ENCODE data around the gene NOC2L. TPM values are rescaled to one million over a fixed set of nuclear protein-coding genes. Genes with fewer than 3 reads are reported as not detected.

NOC2L gene
- total RNA-seq, 1 experiment from 2014 or later: 93.4 TPM

- ChIA-PET CTCF (interaction anchor here (0.5 to 1.4 kb wide), 5 partner anchors 9 to 428 kb away, joined by 3 to 4 read pairs (median 4); no protein-coding TSS in a partner anchor), POLR2A (no interaction called here)
- TF ChIP-seq, protein P1, sequence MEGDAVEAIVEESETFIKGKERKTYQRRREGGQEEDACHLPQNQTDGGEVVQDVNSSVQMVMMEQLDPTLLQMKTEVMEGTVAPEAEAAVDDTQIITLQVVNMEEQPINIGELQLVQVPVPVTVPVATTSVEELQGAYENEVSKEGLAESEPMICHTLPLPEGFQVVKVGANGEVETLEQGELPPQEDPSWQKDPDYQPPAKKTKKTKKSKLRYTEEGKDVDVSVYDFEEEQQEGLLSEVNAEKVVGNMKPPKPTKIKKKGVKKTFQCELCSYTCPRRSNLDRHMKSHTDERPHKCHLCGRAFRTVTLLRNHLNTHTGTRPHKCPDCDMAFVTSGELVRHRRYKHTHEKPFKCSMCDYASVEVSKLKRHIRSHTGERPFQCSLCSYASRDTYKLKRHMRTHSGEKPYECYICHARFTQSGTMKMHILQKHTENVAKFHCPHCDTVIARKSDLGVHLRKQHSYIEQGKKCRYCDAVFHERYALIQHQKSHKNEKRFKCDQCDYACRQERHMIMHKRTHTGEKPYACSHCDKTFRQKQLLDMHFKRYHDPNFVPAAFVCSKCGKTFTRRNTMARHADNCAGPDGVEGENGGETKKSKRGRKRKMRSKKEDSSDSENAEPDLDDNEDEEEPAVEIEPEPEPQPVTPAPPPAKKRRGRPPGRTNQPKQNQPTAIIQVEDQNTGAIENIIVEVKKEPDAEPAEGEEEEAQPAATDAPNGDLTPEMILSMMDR (IDR thresholded peaks at IDR 0.05; ENCODE audit: insufficient read depth in 1 of 2, low read depth in 1 of 2, low read length in 1 of 2, severe bottlenecking in 1 of 2, unreplicated experiment in 1 of 2): no peak
- Mint-ChIP-seq H3K36me3 (ENCODE audit: insufficient read depth, unreplicated experiment) (peaks cover 28% of the 10 kb centered on the region), H3K4me1 (ENCODE audit: low read depth, unreplicated experiment) (no peaks in the 10 kb centered on the region), H3K4me3 (ENCODE audit: unreplicated experiment) (no peak overlapping the region), H3K9me3 (ENCODE audit: unreplicated experiment) (no peaks in the 10 kb centered on the region), H3K27me3 (ENCODE audit: insufficient read depth, unreplicated experiment) (peaks cover 3% of the 10 kb centered on the region), H3K27ac (ENCODE audit: unreplicated experiment) (no peak overlapping the region)
- Histone ChIP-seq H3K4me1 (peaks cover 20% of the 10 kb centered on the region), H3K36me3 (ENCODE audit: control insufficient read depth, insufficient read depth, low read length) (no peaks in the 10 kb centered on the region; the same call in 1 of the 2 replicates), H3K4me3 (ENCODE audit: low read depth, low read length) (peak overlapping the region; percentile 31), H3K27me3 (replicated peaks; ENCODE audit: control insufficient read depth, insufficient read depth, low read length) (peaks cover 4% of the 10 kb centered on the region; the same call in 1 of the 2 replicates), H3K9me3 (no peaks in the 10 kb centered on the region)
- BruUV-seq (replicated peaks): no TSS peak
- no peak for DNase-seq
- intact Hi-C loops (cut with micrococcal nuclease; ENCODE audit: unreplicated experiment): no loop called here
These were observed 16.6 kb downstream of the NOC2L start for GRCh38 chr1:942411-942821.

DNA sequence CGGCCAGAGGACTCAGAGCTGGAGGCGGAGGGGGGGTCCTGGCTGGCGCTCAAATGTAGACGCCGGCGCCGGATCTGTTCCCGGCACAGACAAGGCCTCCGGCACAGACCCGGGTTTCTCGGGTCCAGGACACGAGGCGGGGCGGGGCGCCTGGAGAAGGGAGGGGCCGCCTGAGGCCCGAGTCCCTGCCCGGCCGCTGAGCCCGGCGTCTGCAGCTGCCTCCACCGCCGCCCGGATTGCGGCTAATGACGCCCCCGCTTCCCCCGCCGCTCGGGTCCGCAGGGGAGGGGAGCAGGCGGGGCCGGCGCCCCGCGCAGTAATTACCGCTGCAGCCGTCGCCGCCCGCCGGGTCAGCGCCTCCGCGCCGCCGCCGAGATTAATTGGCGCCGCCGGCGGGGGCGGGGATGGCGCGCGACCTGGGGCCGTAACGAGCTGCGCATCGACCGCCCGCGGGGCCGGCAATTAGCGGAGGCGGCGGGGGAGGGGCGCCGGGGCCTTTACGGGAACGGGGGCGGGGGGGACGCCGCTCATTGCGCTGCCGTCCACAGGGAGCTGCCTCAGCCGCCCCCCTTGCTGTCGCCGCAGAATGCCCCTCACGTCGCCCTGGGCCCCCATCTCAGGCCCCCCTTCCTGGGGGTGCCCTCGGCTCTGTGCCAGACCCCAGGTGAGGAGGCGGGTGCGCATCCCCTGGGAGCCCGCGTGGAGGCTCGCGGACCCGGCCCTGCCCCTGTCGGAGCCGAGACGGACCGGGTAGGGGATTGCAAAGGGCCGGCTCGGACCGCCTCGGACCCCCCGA is 17.3 kb downstream of the NOC2L start:
- peak overlapping the region; percentile 68 for H3K4me3 Mint-ChIP-seq (ENCODE audit: unreplicated experiment)
- POLR2A ChIA-PET: no interaction called here
- peaks cover 3% of the 10 kb centered on the region for H3K27me3 Mint-ChIP-seq (ENCODE audit: insufficient read depth, unreplicated experiment)
- H3K27ac Mint-ChIP-seq (ENCODE audit: unreplicated experiment): no peak overlapping the region
- H3K36me3 ChIP-seq (ENCODE audit: control insufficient read depth, insufficient read depth, low read length): no peaks in the 10 kb centered on the region
- no TSS peak for BruUV-seq (replicated peaks)
- H3K27me3 ChIP-seq (replicated peaks; ENCODE audit: control insufficient read depth, insufficient read depth, low read length): peaks cover 4% of the 10 kb centered on the region; the same call in 1 of the 2 replicates
- intact Hi-C loops (cut with micrococcal nuclease; ENCODE audit: unreplicated experiment): no loop called here
- H3K9me3 ChIP-seq: no peaks in the 10 kb centered on the region
- peak overlapping the region; percentile 31 for H3K4me3 ChIP-seq (ENCODE audit: low read depth, low read length)
- H3K36me3 Mint-ChIP-seq (ENCODE audit: insufficient read depth, unreplicated experiment): peaks cover 28% of the 10 kb centered on the region
- DNase-seq: peak; percentile 65 to 70
- peaks cover 20% of the 10 kb centered on the region for H3K4me1 ChIP-seq
- TF ChIP-seq, protein P1 (IDR thresholded peaks at IDR 0.05; ENCODE audit: insufficient read depth in 1 of 2, low read depth in 1 of 2, low read length in 1 of 2, severe bottlenecking in 1 of 2, unreplicated experiment in 1 of 2): no peak
- no peaks in the 10 kb centered on the region for H3K9me3 Mint-ChIP-seq (ENCODE audit: unreplicated experiment)
- no peaks in the 10 kb centered on the region for H3K4me1 Mint-ChIP-seq (ENCODE audit: low read depth, unreplicated experiment)
- CTCF ChIA-PET: interaction anchor here (0.6 to 1.4 kb wide), 3 partner anchors 8 to 429 kb away, joined by 3 to 4 read pairs (median 4); no protein-coding TSS in a partner anchor

DNA sequence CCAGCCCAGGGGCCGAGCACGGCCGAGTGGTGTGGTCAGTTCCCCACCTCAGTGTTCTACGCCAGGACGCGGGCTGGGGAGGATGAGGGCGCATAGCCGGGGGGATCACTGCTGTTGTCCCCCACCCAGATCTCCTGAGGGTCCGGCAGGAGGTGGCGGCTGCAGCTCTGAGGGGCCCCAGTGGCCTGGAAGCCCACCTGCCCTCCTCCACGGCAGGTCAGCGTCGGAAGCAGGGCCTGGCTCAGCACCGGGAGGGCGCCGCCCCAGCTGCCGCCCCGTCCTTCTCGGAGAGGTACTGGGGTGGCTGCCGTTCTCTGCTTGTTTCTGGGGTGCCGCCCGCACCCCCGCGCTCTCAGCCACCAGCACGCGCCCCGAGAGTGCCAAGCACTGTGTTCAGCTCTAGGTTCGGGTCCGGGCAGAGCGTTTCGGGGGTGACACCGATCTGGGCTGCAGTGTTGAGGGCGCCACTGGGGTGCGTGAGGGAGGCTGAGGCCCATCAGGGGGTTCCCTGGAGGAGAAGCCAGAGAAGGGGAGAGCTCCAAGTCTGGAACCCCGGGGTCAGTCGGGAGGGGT is 18.0 kb downstream of the NOC2L start:
- H3K4me3 Mint-ChIP-seq (ENCODE audit: unreplicated experiment): peak overlapping the region; percentile 68
- Histone ChIP-seq H3K4me1 (peaks cover 20% of the 10 kb centered on the region), H3K9me3 (no peaks in the 10 kb centered on the region), H3K4me3 (ENCODE audit: low read depth, low read length) (peak overlapping the region; percentile 31), H3K27me3 (replicated peaks; ENCODE audit: control insufficient read depth, insufficient read depth, low read length) (peaks cover 4% of the 10 kb centered on the region; the same call in 1 of the 2 replicates), H3K36me3 (ENCODE audit: control insufficient read depth, insufficient read depth, low read length) (no peaks in the 10 kb centered on the region)
- peaks cover 28% of the 10 kb centered on the region for H3K36me3 Mint-ChIP-seq (ENCODE audit: insufficient read depth, unreplicated experiment)
- peaks cover 3% of the 10 kb centered on the region for H3K27me3 Mint-ChIP-seq (ENCODE audit: insufficient read depth, unreplicated experiment)
- DNase-seq: no peak
- no peaks in the 10 kb centered on the region for H3K4me1 Mint-ChIP-seq (ENCODE audit: low read depth, unreplicated experiment)
- ChIA-PET CTCF (interaction anchor here (2.1 kb wide), 1 partner anchor 36 kb away, joined by 8 read pairs; no protein-coding TSS in a partner anchor), POLR2A (no interaction called here)
- H3K9me3 Mint-ChIP-seq (ENCODE audit: unreplicated experiment): no peaks in the 10 kb centered on the region
- no peak overlapping the region for H3K27ac Mint-ChIP-seq (ENCODE audit: unreplicated experiment)
- BruUV-seq (replicated peaks): no TSS peak
- intact Hi-C loops (cut with micrococcal nuclease; ENCODE audit: unreplicated experiment): no loop called here
- TF ChIP-seq, protein P1 (IDR thresholded peaks at IDR 0.05; ENCODE audit: insufficient read depth in 1 of 2, low read depth in 1 of 2, low read length in 1 of 2, severe bottlenecking in 1 of 2, unreplicated experiment in 1 of 2): no peak
